Esophagus (tissue), 2 donors: Measurements from ENCODE around the gene TMOD4. TPM values are rescaled to one million over a fixed set of nuclear protein-coding genes. Genes with fewer than 3 reads are reported as not detected.
A peak's percentile ranks its signal among the peaks of the same experiment; 100 is the strongest.

Experiments used
- H3K27ac ChIP-seq, 2 donors: one replicate each; pipeline ENCODE4 v1.5.1; 2013; ENCODE audit warnings: low read depth in 2 of 2, mild to moderate bottlenecking in 2 of 2, inconsistent platforms in 1 of 2, low read length in 1 of 2, moderate library complexity in 1 of 2
- H3K27me3 ChIP-seq, 2 donors: one replicate each; pipeline ENCODE4 v1.6.1; 2013; ENCODE audit warnings: low read length in 2 of 2, control low read depth in 1 of 2, mild to moderate bottlenecking in 1 of 2; ENCODE audit not compliant: insufficient read depth in 2 of 2, control insufficient read depth in 1 of 2
- H3K36me3 ChIP-seq, 2 donors: one replicate each; pipeline ENCODE4 v1.6.1; 2013; ENCODE audit warnings: low read length in 1 of 2; ENCODE audit not compliant: control insufficient read depth in 2 of 2, insufficient read depth in 2 of 2
- H3K4me1 ChIP-seq, 2 donors: one replicate each; pipeline ENCODE4 v1.6.1; 2013; ENCODE audit warnings: low read length in 1 of 2; ENCODE audit not compliant: control insufficient read depth in 2 of 2, insufficient read depth in 2 of 2
- H3K4me3 ChIP-seq, 2 donors: one replicate each; pipeline ENCODE4 v1.5.1; 2013; ENCODE audit warnings: low read length in 2 of 2, mild to moderate bottlenecking in 2 of 2, low read depth in 1 of 2, moderate library complexity in 1 of 2
- H3K9me3 ChIP-seq, 2 donors: one replicate each; pipeline ENCODE4 v1.6.1; 2013; ENCODE audit warnings: mild to moderate bottlenecking in 2 of 2, low read depth in 1 of 2, low read length in 1 of 2, moderate library complexity in 1 of 2; ENCODE audit not compliant: control insufficient read depth in 2 of 2, insufficient read depth in 1 of 2
- whole genome bisulfite sequencing, 2 donors: extraction: QIAGEN DNeasy Blood & Tissue Kit; methylation state at CpG; one replicate each; pipeline ENCODE4 v1.1.7; 2013; 5-methylcytosine and 5-hydroxymethylcytosine counted together
- polyA plus RNA-seq, 2 donors: library from polyadenylated mRNA; stranded (reverse); fragments of 200-250 nt; gene quantifications; one replicate each; pipeline ENCODE4 v1.2.3, GENCODE V29; 2013
- donor health status: healthy with polysubstance abuse.
- donor health status: Bipolar disorder and iron deficiency.

The TMOD4 gene
- polyA plus RNA-seq, 2 donors, result 0.14 to 0.22 TPM

DNA sequence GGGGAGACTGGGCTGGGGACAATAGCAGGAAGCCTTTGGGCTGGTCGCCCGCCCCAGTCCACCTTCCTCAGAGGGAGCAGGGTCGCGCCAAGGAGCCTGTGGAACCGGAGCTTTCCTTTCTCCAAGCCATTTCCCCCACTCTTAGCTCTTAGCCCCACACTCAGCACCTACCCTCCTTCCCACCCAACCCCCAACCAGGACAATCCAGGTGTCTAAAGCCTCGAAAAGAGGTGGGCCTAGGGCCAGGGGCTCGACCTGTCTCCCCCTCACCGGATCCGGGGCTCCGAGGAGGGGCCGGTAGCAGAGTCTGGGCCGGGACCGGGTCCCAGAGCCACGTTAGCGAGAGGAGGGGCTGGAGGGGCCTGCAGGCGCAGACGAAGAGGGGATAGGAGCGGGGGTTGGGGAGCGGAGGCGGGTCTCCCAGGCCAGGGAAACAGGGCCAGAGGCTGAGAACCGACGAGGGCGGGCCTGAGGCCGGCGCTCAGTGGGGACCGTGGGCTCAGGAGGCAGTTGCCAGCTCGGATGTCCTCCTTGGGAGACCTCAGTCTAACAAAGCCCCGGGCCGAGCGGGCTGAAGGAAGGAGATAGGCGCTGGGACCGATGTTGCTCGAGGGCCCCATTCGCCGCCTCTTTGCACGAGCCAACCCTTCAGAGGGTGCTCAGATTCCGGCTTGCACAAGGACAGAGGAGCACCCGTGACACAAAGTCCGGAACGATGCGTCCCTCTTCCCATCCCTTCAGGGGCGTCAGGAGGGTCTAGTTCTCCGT lies 30.3 kb downstream of the TMOD4 start:
- Histone ChIP-seq H3K36me3 (no peaks in the 10 kb centered on the region), H3K9me3 (no peaks in the 10 kb centered on the region), H3K4me1 (peaks cover 0 to 11% of the 10 kb centered on the region in 2 donors), H3K4me3 (peak overlapping the region; percentile 69), H3K27me3 (no peaks in the 10 kb centered on the region), H3K27ac (peak overlapping the region in 1 of 2 donors; percentile 35)
- WGBS, 2 donors, result 20% methylated on average over 42 to 43 of the region's 43 CpGs

DNA sequence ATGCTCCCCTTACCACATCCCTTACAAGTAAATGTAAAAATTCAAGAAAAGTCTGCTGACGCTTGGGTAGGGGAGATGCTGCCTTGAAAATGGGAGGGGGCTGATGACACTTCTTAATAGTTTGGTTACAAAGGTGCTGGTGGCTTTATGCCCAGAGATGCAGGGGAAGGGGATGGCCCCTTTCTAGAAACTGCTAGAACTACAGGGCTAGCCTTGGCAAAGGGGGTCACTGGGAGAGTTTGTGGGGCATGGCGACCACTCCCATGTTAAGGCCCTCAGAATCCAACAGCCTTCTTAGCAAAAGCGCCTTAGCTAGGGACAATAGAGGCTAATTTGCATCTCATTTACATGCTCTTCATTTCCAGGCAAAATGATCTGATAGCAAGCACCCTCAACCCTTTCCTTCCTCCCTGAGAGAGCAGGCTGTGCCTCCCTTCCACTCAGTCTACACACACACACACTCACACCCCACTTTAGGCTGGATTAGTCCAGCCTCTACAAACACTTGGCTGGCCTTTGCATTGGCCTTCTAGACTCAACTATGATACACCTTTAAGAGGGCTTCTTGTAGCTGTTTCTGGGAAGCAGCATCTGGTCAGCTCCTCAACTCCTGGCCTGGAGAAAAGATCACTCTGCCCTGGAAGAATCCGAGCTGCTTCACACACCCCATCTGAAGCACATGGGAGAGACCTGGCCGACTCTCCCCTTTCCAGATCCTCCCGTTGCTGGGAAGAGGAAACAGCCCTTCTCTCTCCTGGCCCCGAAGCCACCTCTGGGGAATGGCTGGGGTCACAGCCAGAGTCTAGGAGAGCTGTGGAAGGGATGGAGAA lies 31.1 kb downstream of the TMOD4 start:
- Histone ChIP-seq H3K36me3 (peaks cover 0 to 1% of the 10 kb centered on the region in 2 donors), H3K27me3 (no peaks in the 10 kb centered on the region), H3K27ac (peak overlapping the region in 1 of 2 donors; percentile 35), H3K4me1 (peaks cover 0 to 11% of the 10 kb centered on the region in 2 donors), H3K4me3 (peak overlapping the region in 1 of 2 donors; percentile 69), H3K9me3 (no peaks in the 10 kb centered on the region)
- 67 to 73% methylated on average over 7 of the region's 7 CpGs for WGBS, 2 donors

DNA sequence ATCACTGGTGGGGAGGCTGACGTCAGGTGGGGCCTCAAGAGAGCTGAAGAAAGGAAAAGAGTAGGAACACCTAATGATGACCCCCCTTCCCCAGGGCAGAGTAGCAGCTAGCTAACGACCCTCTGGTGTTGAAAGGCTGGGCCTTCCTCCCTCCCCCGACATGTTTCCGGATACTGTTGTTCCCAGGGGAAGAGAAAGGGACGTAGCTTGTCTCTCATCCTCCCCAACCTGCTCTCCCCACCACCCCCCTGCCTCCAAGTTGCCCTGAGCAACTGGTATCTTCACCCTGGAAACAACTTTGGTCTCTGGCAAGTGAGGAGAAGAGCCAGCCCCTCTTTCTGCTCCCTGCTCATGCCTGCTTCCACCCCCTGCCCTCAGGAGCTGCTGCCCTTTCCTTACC lies 31.8 kb downstream of the TMOD4 start:
- no peaks in the 10 kb centered on the region for H3K9me3 ChIP-seq
- 71 to 74% methylated on average over 5 of the region's 5 CpGs for WGBS, 2 donors
- peaks cover 0 to 1% of the 10 kb centered on the region in 2 donors for H3K36me3 ChIP-seq
- H3K4me1 ChIP-seq, result peaks cover 0 to 11% of the 10 kb centered on the region in 2 donors
- no peak overlapping the region for H3K4me3 ChIP-seq
- no peaks in the 10 kb centered on the region for H3K27me3 ChIP-seq
- no peak overlapping the region for H3K27ac ChIP-seq

DNA sequence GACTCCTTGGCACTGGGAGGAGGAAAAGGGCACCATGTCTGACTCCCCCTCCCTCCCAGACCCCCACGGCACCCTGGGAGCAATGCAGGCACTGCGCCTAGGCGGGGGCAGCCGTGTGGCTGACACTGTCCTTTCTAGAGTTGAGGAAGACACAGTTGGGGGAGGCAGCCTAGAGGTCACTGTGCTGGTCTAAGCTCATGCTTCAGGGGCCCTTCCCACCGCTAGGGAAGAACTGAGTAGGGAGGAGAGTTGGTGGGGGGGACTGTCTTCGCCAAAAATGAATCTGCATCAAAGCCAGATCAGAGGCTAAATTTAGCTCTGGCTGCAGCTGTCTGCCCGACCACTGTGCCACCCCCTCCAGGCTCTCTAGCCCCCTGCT lies 32.7 kb downstream of the TMOD4 start:
- Histone ChIP-seq H3K27ac (peak overlapping the region in 1 of 2 donors; percentile 18), H3K4me1 (peaks cover 0 to 11% of the 10 kb centered on the region in 2 donors), H3K9me3 (no peaks in the 10 kb centered on the region), H3K36me3 (peaks cover 0 to 1% of the 10 kb centered on the region in 2 donors), H3K4me3 (no peak overlapping the region), H3K27me3 (no peaks in the 10 kb centered on the region)
- 71 to 78% methylated on average over 7 of the region's 7 CpGs for WGBS, 2 donors

DNA sequence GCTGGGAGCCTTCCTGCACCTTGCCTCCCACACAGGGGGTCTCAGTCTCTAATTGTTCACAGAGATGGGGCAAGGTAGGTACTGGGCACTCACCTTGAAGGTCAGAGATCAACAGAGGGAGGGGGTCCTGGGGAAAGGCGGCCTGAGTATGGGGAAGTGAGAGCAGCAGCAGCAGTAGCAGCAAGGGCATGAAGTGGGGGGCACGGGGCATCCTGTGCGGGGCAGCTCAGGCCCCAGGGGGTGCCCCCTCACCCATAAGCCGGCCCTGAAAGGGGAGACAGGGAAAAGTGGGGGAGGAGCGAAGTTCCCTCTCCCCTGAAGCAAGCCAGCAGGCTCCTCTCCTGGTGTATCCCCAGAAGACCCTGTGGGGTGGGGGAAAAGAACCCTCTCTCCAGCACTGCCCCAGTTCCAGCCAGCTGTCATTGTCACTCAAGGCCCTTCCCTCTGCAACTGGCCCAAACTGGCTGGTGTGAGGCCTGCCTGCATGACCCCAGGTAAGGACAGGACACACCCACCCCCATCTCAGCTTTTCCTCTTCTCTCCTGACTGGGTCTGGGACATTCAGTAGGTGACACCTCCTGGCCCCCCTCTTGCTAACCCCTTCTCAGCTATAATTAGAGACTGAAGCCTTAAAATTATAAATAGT lies 33.2 kb downstream of the TMOD4 start:
- H3K4me3 ChIP-seq, result no peak overlapping the region
- 76 to 82% methylated on average over 5 of the region's 5 CpGs for WGBS, 2 donors
- H3K27ac ChIP-seq, result no peak overlapping the region

DNA sequence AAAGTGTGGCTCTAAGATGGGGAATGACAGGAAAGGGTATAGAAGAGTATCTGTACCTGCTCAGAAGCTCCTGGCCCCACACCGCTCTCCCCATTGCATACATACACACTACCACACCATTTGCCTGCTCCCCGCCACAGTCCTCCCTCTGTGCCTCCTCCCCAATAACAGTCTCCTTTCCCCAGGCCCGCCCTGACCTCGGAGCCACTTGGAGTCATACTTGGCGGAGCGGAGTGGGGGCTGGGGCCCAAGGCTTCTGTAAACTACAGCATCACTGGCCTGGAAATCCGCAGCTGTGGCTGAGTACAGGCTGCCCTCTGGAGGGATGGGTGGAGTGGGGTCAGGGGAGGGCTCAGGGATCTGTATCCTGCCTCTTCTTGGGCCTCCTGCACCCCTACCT lies 38.0 kb downstream of the TMOD4 start:
- Histone ChIP-seq H3K4me1 (no peaks in the 10 kb centered on the region), H3K27me3 (no peaks in the 10 kb centered on the region), H3K27ac (no peak overlapping the region), H3K9me3 (no peaks in the 10 kb centered on the region), H3K36me3 (peaks cover 0 to 1% of the 10 kb centered on the region in 2 donors), H3K4me3 (no peak overlapping the region)
- WGBS, 2 donors, result 93% methylated on average over 7 of the region's 7 CpGs

More for the DNA sequence above, 33.2 kb downstream of the TMOD4 start:
- H3K9me3 ChIP-seq, result no peaks in the 10 kb centered on the region
- H3K27me3 ChIP-seq, result no peaks in the 10 kb centered on the region
- H3K36me3 ChIP-seq, result peaks cover 0 to 1% of the 10 kb centered on the region in 2 donors
- peaks cover 0 to 11% of the 10 kb centered on the region in 2 donors for H3K4me1 ChIP-seq

DNA sequence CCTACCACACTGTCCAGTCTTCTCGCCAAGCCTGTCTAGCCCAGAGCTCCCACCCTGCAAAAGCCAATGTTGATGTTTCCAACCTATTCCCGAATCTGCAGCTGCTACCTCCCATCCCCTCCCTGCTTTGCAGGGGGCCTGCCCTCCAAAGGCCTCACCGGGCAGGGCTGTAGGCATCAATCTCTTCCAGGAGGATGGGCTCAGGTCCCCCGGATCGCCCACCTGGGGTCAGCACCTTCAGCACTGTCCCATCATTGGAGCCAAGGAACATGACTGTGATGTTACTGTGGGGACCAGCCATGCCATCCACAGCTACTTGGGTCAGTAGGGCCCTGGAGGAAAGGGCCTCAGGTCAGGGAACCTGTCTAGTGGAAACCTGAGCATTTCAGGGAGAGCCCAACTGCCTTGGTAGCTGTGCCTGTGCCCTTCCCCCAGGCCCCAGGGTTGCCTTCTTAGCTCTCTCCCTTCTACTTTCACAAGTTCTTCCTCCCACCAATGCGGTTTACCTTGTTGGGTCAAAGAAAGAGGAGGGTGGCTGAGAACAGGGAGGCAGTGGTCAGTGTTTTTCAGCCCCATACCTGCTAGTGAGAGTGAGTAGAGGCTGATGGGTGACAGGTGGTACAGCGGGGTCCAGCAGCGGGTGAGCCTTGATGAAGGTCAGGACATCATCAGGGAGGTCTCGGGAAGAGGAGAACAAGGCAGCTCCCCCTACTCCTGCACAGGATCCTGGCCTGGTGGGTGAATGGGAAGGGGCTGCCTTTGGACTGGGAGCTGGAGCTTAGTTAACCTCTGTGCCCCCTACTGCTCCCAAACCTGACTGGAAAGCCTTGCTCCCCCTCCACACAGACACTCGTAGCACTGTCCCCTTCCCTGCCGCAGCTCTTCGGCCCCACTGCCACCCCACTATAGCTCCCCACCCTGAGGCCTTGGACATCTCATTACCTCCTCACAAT lies 40.1 kb downstream of the TMOD4 start:
- 87 to 91% methylated on average over 12 of the region's 12 CpGs for whole genome bisulfite sequencing, 2 donors
- Histone ChIP-seq H3K9me3 (no peaks in the 10 kb centered on the region), H3K4me1 (no peaks in the 10 kb centered on the region), H3K36me3 (peaks cover 0 to 1% of the 10 kb centered on the region in 2 donors), H3K27me3 (no peaks in the 10 kb centered on the region), H3K27ac (no peak overlapping the region), H3K4me3 (no peak overlapping the region)

DNA sequence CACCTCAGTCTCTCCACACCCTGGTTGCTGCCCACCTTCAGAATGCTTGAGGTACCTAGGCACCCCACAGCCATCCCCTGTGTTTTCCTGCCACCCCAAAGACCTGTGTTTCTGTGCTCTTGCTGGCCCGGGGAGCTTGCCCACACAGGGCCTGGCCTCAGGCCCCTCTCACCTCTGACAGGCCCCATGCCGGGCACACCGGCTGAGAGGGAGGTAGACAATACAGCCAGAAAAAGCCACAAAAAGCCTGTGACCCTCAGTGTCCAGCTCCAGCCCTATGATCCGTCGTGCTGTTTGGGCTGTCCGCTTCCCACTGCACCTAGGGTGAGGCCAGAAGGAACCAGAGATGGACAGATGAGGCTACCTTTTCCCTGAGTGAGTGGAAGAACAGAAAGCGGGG lies 40.8 kb downstream of the TMOD4 start:
- Histone ChIP-seq H3K36me3 (peaks cover 0 to 1% of the 10 kb centered on the region in 2 donors), H3K27ac (no peak overlapping the region), H3K4me1 (no peaks in the 10 kb centered on the region), H3K27me3 (no peaks in the 10 kb centered on the region), H3K9me3 (no peaks in the 10 kb centered on the region), H3K4me3 (no peak overlapping the region)
- WGBS, 2 donors, result 94 to 95% methylated on average over 7 of the region's 7 CpGs
